Smooth muscle cell (in vitro differentiated cells): ENCODE results near the gene CDH20. TPM values are rescaled to one million over a fixed set of nuclear protein-coding genes. Genes with fewer than 3 reads are reported as not detected.

Source experiments
- DNase-seq: peaks from one replicate; lab custom pipeline; 2025; ENCODE audit not compliant: unreplicated experiment; lab: John Stamatoyannopoulos, UW
- H2AFZ ChIP-seq: fragments of 200-600 bp; sonication (generic); 2 replicates; pipeline ENCODE4 v1.6.0; 2016; ENCODE audit warnings: antibody characterized with exemption, low read depth, mild to moderate bottlenecking
- H3F3A ChIP-seq: fragments of 200-600 bp; sonication (generic); 2 replicates; pipeline ENCODE4 v1.6.0; 2017; ENCODE audit warnings: antibody characterized with exemption, low read depth
- H3K27ac ChIP-seq: fragments of 200-600 bp; sonication (generic); 2 replicates; pipeline ENCODE4 v1.5.1; 2016; ENCODE audit warnings: low read depth, mild to moderate bottlenecking
- H3K27me3 ChIP-seq: fragments of 200-600 bp; sonication (generic); 2 replicates; pipeline ENCODE4 v1.6.1; 2016; ENCODE audit warnings: low read depth, mild to moderate bottlenecking
- H3K36me3 ChIP-seq: fragments of 200-600 bp; sonication (generic); 2 replicates; pipeline ENCODE4 v1.5.1; 2016; ENCODE audit warnings: low read depth
- H3K4me1 ChIP-seq: fragments of 200-600 bp; sonication (generic); 2 replicates; pipeline ENCODE4 v1.5.1; 2016; ENCODE audit warnings: low read depth
- H3K4me2 ChIP-seq: fragments of 200-600 bp; sonication (generic); 2 replicates; pipeline ENCODE4 v1.6.0; 2016; ENCODE audit warnings: mild to moderate bottlenecking
- H3K4me3 ChIP-seq: fragments of 200-600 bp; sonication (generic); 2 replicates; pipeline ENCODE4 v1.5.1; 2016; ENCODE audit warnings: mild to moderate bottlenecking
- H3K79me2 ChIP-seq: fragments of 200-600 bp; sonication (generic); 2 replicates; pipeline ENCODE4 v1.6.0; 2016; ENCODE audit warnings: low read depth, mild to moderate bottlenecking
- H3K9ac ChIP-seq: fragments of 200-600 bp; sonication (generic); 2 replicates; pipeline ENCODE4 v1.6.0; 2016; ENCODE audit warnings: low read depth
- H3K9me3 ChIP-seq: fragments of 200-600 bp; sonication (generic); replicated peaks from 2 replicates; pipeline ENCODE4 v1.5.1; 2016; ENCODE audit warnings: low read depth
- H4K20me1 ChIP-seq: fragments of 200-600 bp; sonication (generic); 2 replicates; pipeline ENCODE4 v1.6.0; 2016; ENCODE audit warnings: low read depth
- CTCF ChIP-seq: fragments of 200-600 bp; sonication (generic); IDR thresholded peaks from 2 replicates; pipeline ENCODE4 v1.5.1; 2017; ENCODE audit warnings: borderline replicate concordance, mild to moderate bottlenecking, antibody characterized with exemption; ENCODE audit not compliant: insufficient read depth, poor library complexity, severe bottlenecking
- WGBS: methylation state at CpG from one replicate; pipeline ENCODE4 v1.1.7; 2016; ENCODE audit warnings: low lambda C conversion rate; 5-methylcytosine and 5-hydroxymethylcytosine counted together
- polyA plus RNA-seq: library from polyadenylated mRNA; unstranded; fragments of >200 nt; fragmentation: Nextera tagmentation; extraction: Ambion mirVana; gene quantifications from 2 replicates; pipeline ENCODE4 v1.2.1, GENCODE V29; 2016
- total RNA-seq: library from RNA; depleted of rRNA; stranded (reverse); fragments of >200 nt; gene quantifications from 2 replicates; pipeline ENCODE4 v1.2.3, GENCODE V29; 2014

CDH20 gene
- total and polyA plus RNA-seq, 2 experiments from 2014 or later: 0.10 TPM; not detected in 1

GRCh38 chr18:61398961-61399705 is 65.9 kb downstream of the CDH20 start:
- no peak overlapping the region for H3K27ac ChIP-seq
- no peak for DNase-seq
- 87% methylated on average over 4 of the region's 4 CpGs for WGBS

GRCh38 chr18:61400016-61400635 is 66.9 kb downstream of the CDH20 start:
- Histone ChIP-seq H3K27ac (no peak overlapping the region), H3K4me3 (no peak overlapping the region), H3K4me2 (no peak overlapping the region), H3K9me3 (no peaks in the 10 kb centered on the region), H3K9ac (no peak overlapping the region), H3F3A (no peaks in the 10 kb centered on the region), H3K27me3 (no peaks in the 10 kb centered on the region), H3K36me3 (no peaks in the 10 kb centered on the region), H2AFZ (no peak overlapping the region), H4K20me1 (no peaks in the 10 kb centered on the region), H3K4me1 (no peaks in the 10 kb centered on the region), H3K79me2 (no peaks in the 10 kb centered on the region)
- no peak for TF ChIP-seq CTCF
- DNase-seq: no peak
- WGBS: 85% methylated on average over 3 of the region's 3 CpGs

More at GRCh38 chr18:61398961-61399705, 65.9 kb downstream of the CDH20 start:
- no peak for TF ChIP-seq CTCF
- H3K9ac ChIP-seq: no peak overlapping the region
- H2AFZ ChIP-seq: no peak overlapping the region
- H3K79me2 ChIP-seq: no peaks in the 10 kb centered on the region
- no peak overlapping the region for H3K4me3 ChIP-seq
- no peaks in the 10 kb centered on the region for H3K27me3 ChIP-seq
- no peaks in the 10 kb centered on the region for H3K36me3 ChIP-seq
- H3F3A ChIP-seq: no peaks in the 10 kb centered on the region
- H4K20me1 ChIP-seq: no peaks in the 10 kb centered on the region
- H3K9me3 ChIP-seq: no peaks in the 10 kb centered on the region
- no peaks in the 10 kb centered on the region for H3K4me1 ChIP-seq
- H3K4me2 ChIP-seq: no peak overlapping the region

GRCh38 chr18:61400716-61401115 is 67.5 kb downstream of the CDH20 start:
- Histone ChIP-seq H3K4me3 (no peak overlapping the region), H3K36me3 (no peaks in the 10 kb centered on the region), H3K27me3 (no peaks in the 10 kb centered on the region), H3K79me2 (no peaks in the 10 kb centered on the region), H3K9me3 (no peaks in the 10 kb centered on the region), H3K4me1 (no peaks in the 10 kb centered on the region), H3F3A (no peaks in the 10 kb centered on the region), H3K9ac (no peak overlapping the region), H4K20me1 (no peaks in the 10 kb centered on the region), H3K27ac (no peak overlapping the region), H3K4me2 (no peak overlapping the region), H2AFZ (no peak overlapping the region)
- WGBS: 74% methylated on average over 4 of the region's 4 CpGs
- no peak for TF ChIP-seq CTCF
- DNase-seq: no peak
